ENCODE results near the gene FNDC3A.

FNDC3A gene

GRCh38 chr13:48969685-48970084, 6.0 kb upstream of the FNDC3A start:
- TF ChIP-seq CTCF (IDR thresholded peaks at IDR 0.05) = no peak
- H3K27me3 ChIP-seq = no peaks in the 10 kb centered on the region
- H3K27ac ChIP-seq = no peak overlapping the region
- H3K4me1 ChIP-seq (ENCODE audit: control insufficient read depth in 1 of 2, insufficient read depth in 1 of 2, low read depth in 1 of 2, low read length in 1 of 2) = peaks cover 0 to under 1% of the 10 kb centered on the region in 2 experiments
- no peaks in the 10 kb centered on the region for H3K9me3 ChIP-seq
- H3K36me3 ChIP-seq = no peaks in the 10 kb centered on the region
- H3K4me3 ChIP-seq (ENCODE audit: low read depth in 1 of 2, low read length in 1 of 2) = no peak overlapping the region

DNA sequence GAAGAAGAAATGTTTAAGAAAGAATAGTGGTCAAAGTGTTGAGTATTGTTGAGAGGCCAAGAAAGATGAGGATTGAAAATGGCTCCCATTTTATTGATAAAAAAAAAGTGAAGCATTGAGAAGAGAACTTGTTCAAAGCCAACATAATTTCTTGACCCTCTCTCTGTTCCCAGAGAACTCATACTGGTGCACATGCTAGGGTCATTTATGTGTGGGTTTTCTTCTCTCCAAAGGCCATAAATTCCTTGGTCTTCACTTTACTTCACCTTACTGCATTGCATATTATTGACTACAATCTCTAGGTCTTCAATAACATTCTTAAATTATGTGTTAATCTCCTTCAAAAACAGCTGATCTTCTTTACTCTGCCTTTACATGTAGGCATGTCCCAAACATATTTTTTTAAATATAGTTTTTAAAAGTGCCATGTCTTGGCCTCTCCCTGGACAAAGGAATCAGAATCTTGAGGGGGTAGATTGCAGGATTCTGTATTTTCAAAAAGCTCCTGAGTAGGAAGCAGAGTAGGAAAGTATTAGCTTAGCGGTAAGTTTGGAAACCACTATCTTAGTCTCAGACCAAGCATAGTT, 1.8 kb upstream of the FNDC3A start:
- no peak for TF ChIP-seq CTCF (IDR thresholded peaks at IDR 0.05)
- no peaks in the 10 kb centered on the region for H3K27me3 ChIP-seq
- no peaks in the 10 kb centered on the region for H3K36me3 ChIP-seq
- H3K4me3 ChIP-seq (ENCODE audit: low read depth in 1 of 2, low read length in 1 of 2) = no peak overlapping the region
- no peaks in the 10 kb centered on the region for H3K9me3 ChIP-seq
- H3K4me1 ChIP-seq (ENCODE audit: control insufficient read depth in 1 of 2, insufficient read depth in 1 of 2, low read depth in 1 of 2, low read length in 1 of 2) = peaks cover 20 to 27% of the 10 kb centered on the region in 2 experiments
- H3K27ac ChIP-seq = no peak overlapping the region

DNA sequence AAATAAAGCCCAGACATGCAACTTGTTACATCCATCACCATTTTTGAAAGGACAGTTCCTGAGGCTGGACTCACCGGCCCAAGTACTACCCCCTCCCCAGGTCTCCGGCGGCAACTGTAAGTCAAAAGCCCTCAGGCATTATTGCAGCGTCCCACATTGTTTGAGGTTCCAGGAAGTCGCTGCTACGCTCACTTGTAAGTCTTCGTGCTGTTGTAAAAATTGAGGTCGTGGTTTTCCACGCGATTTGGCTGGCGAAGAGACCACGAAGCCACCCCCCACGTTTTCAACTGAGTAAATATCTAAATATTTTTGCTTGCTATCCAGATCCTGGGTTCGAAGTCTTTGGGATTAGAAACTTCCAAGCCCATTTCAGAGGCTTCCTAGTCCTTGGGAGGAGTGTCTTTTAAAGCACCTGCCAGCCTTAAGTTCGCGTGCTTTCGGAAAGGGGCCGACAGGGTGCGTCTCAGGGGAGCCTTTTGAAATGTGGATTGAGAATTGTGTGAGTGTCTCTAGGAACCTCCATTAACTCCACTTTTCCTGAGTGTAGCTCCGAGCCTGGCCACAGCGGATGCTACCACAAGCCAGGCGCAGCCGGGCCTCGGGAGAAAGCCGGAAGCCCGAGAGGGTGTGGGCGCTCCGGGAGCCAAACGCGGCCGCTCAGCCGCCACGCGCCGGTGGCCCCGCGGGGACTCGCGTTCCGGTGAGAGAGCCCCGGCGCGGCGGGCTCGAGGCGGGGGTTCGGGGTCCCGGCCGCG, 434 bp upstream of the FNDC3A start:
- H3K27ac ChIP-seq = peak overlapping the region; percentile 95
- H3K9me3 ChIP-seq = no peaks in the 10 kb centered on the region
- no peaks in the 10 kb centered on the region for H3K36me3 ChIP-seq
- peak; percentile 33 for TF ChIP-seq CTCF (IDR thresholded peaks at IDR 0.05)
- H3K4me1 ChIP-seq (ENCODE audit: control insufficient read depth in 1 of 2, insufficient read depth in 1 of 2, low read depth in 1 of 2, low read length in 1 of 2) = peaks cover 33 to 40% of the 10 kb centered on the region in 2 experiments
- no peaks in the 10 kb centered on the region for H3K27me3 ChIP-seq
- H3K4me3 ChIP-seq (ENCODE audit: low read depth in 1 of 2, low read length in 1 of 2) = peak overlapping the region; percentile 88 to 95

GRCh38 chr13:48976576-48977285, 1.0 kb downstream of the FNDC3A start:
- Histone ChIP-seq H3K4me3 (ENCODE audit: low read depth in 1 of 2, low read length in 1 of 2) (peak overlapping the region; percentile 88 to 95), H3K9me3 (no peaks in the 10 kb centered on the region), H3K36me3 (no peaks in the 10 kb centered on the region), H3K27ac (peak overlapping the region; percentile 95), H3K4me1 (ENCODE audit: control insufficient read depth in 1 of 2, insufficient read depth in 1 of 2, low read depth in 1 of 2, low read length in 1 of 2) (peaks cover 38 to 40% of the 10 kb centered on the region in 2 experiments), H3K27me3 (no peaks in the 10 kb centered on the region)
- no peak for TF ChIP-seq CTCF (IDR thresholded peaks at IDR 0.05)

DNA sequence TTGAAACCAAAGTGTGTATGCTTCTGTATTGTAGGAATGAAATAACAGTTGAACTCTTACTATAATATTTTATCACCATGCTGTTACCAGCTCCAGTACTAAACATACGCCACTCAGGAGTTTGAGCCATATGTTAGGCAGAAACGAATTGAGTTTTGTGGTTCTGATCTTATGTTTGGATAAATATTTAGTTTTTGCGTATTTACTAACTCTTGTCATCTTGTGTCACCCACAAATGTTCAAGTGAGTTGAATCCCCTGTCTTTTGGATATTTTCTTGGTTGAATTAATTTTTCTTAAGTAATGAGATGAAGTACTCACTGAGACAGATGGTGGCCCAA, 1.5 kb downstream of the FNDC3A start:
- peak overlapping the region; percentile 95 for H3K27ac ChIP-seq
- no peaks in the 10 kb centered on the region for H3K9me3 ChIP-seq
- no peaks in the 10 kb centered on the region for H3K27me3 ChIP-seq
- H3K4me3 ChIP-seq (ENCODE audit: low read depth in 1 of 2, low read length in 1 of 2) = peak overlapping the region; percentile 88 to 95
- no peak for TF ChIP-seq CTCF (IDR thresholded peaks at IDR 0.05)
- no peaks in the 10 kb centered on the region for H3K36me3 ChIP-seq
- H3K4me1 ChIP-seq (ENCODE audit: control insufficient read depth in 1 of 2, insufficient read depth in 1 of 2, low read depth in 1 of 2, low read length in 1 of 2) = peaks cover 38 to 40% of the 10 kb centered on the region in 2 experiments

Data from neutrophil (primary cell).